Heart right ventricle (tissue), 16 donors: ENCODE data around the gene KSR2. TPM values are rescaled to one million over a fixed set of nuclear protein-coding genes. Genes with fewer than 3 reads are reported as not detected.

ENCODE experiments used
- ATAC-seq, 8 donors: fragments of 200-7000 bp; cut with Tn5 transposase; one replicate each; pipeline ENCODE4 v1.9.1; 2020; ENCODE audit warnings: mild to moderate bottlenecking in 8 of 8, moderate library complexity in 8 of 8, moderate number of reproducible peaks in 1 of 8
- DNase-seq, 2 donors: peaks; one replicate each; pipeline ENCODE4 v3.0.0-alpha.2; 2020
- H3K27ac ChIP-seq, 10 donors: fragments of 200-600 bp; sonication (generic) in 2 of 10; one replicate each; pipeline versions ENCODE4 v1.5.0 to v1.8.0; 2020 to 2022; ENCODE audit warnings: mild to moderate bottlenecking in 3 of 10
- H3K27me3 ChIP-seq, 7 donors: fragments of 200-600 bp; one replicate each; pipeline ENCODE4 v1.8.0; 2021 to 2022; ENCODE audit warnings: mild to moderate bottlenecking in 2 of 7
- H3K36me3 ChIP-seq, 9 donors: fragments of 200-600 bp; sonication (generic) in 1 of 9; one replicate each; pipeline versions ENCODE4 v1.5.0 to v1.8.0; 2020 to 2022; ENCODE audit warnings: mild to moderate bottlenecking in 2 of 9
- H3K4me1 ChIP-seq, 9 donors: fragments of 200-600 bp; sonication (generic) in 1 of 9; one replicate each; pipeline versions ENCODE4 v1.5.0 to v1.8.0; 2020 to 2022; ENCODE audit warnings: mild to moderate bottlenecking in 4 of 9
- H3K4me3 ChIP-seq, 10 donors: fragments of 200-600 bp; sonication (generic) in 2 of 10; one replicate each; pipeline versions ENCODE4 v1.5.0 to v1.8.0; 2020 to 2022; ENCODE audit warnings: mild to moderate bottlenecking in 7 of 10, moderate library complexity in 2 of 10
- H3K9me3 ChIP-seq, 11 donors: fragments of 200-600 bp in 10 of 11; sonication (generic) in 2 of 11; one replicate each; pipeline versions ENCODE4 v1.5.0 to v1.8.0; 2013 to 2022; ENCODE audit warnings: mild to moderate bottlenecking in 2 of 11, control low read depth in 1 of 11, moderate library complexity in 1 of 11
- CTCF ChIP-seq, 9 donors: fragments of 200-600 bp; sonication (generic) in 2 of 9; IDR thresholded peaks; one replicate each; pipeline versions ENCODE4 v1.5.0 to v1.8.0; 2021 to 2022; ENCODE audit warnings: antibody characterized with exemption in 9 of 9, mild to moderate bottlenecking in 5 of 9, moderate library complexity in 1 of 9
- WGBS, 2 donors: extraction: QIAGEN DNeasy Blood & Tissue Kit; methylation state at CpG; one replicate each; pipeline ENCODE4 v1.1.7; 2013; ENCODE audit warnings: inconsistent platforms in 1 of 2; 5-methylcytosine and 5-hydroxymethylcytosine counted together
- intact Hi-C, 10 donors: fragments of 100-400 bp; cut with DNase I; formaldehyde crosslinking; loops; one replicate each; pipeline versions ENCODE4 v1.11.1 to v1.14.2; 2022
- polyA plus RNA-seq, 2 donors: library from polyadenylated mRNA; stranded (reverse); fragments of 200-250 nt; gene quantifications; one replicate each; pipeline ENCODE4 v1.2.3, GENCODE V29; 2013
- total RNA-seq, 10 donors: library from RNA; stranded (reverse); fragmentation: NEBNext Ultra II Directional in 3 of 10; extraction: Animal tissue kit (Norgen Biotek cat#: 25700) in 3 of 10; gene quantifications; one replicate each; pipeline versions ENCODE4 v1.2.1 to v1.2.4, GENCODE V29; 2021 to 2023
- donor health status: Arrhythmogenic right ventricular cardiomyopathy.
- donor health status: ischemic (EF 13 %, LVEDD 7.1; RV severe dilation, severe dysfunction).
- donor health status: healthy with polysubstance abuse.
- donor health status: DM: no; HTN: yes; CAD: no.
- donor health status: DM: no; HTN: no; CAD: no.
- donor health status: ischemic (EF 25% LVEDD 6.9; RV normal size, moderate dysfunction).
- donor health status: ischemic (EF 25% LVEDD 5.7; RV mildly dilated, moderate dysfunction).
- donor health status: healthy.
- donor health status: DM: yes; HTN: yes; CAD: no.
- donor health status: Ischemic cardiomyopathy.
- donor health status: ischemic (EF 35%, LVEDD 5.7; RV mildly dilated, moderate dysfunction).
- donor health status: nonischemic (EF 11% LVEDD 7.7; RV severe dilation, severe dysfunction).
- donor health status: DM: yes; HTN: yes; CAD: no.
- donor health status: PGD.
- donor health status: ischemic (EF 29% LVEDD 5.4; RV normal size, mild dysfunction).
- donor health status: nonischemic (EF 23%, LVEDD 6.1; RV moderate dilation, normal function).

KSR2 gene
- total and polyA plus RNA-seq, 12 donors = 0.02 TPM; not detected in 9

GRCh38 chr12:117622741-117623140 is 346.0 kb downstream of the KSR2 start:
- H3K27ac ChIP-seq = no peak overlapping the region
- peaks cover 0 to under 1% (median 0%) of the 10 kb centered on the region in 11 donors for H3K9me3 ChIP-seq
- DNase-seq (no peak), ATAC-seq (no peak)
- WGBS, 2 donors = 90 to 93% methylated on average over 1 of the region's 1 CpG
- peaks cover 0 to 9% (median 0%) of the 10 kb centered on the region in 7 donors for H3K27me3 ChIP-seq
- intact Hi-C loops = no loop called here
- H3K36me3 ChIP-seq = no peaks in the 10 kb centered on the region
- TF ChIP-seq CTCF (IDR thresholded peaks at IDR 0.05) = no peak
- H3K4me3 ChIP-seq = no peak overlapping the region
- H3K4me1 ChIP-seq = no peaks in the 10 kb centered on the region

- Histone ChIP-seq H3K4me1 (no peaks in the 10 kb centered on the region), H3K36me3 (no peaks in the 10 kb centered on the region), H3K27me3 (peaks cover 0 to 9% (median 0%) of the 10 kb centered on the region in 7 donors), H3K4me3 (no peak overlapping the region), H3K9me3 (peaks cover 0 to 7% (median 0%) of the 10 kb centered on the region in 11 donors), H3K27ac (no peak overlapping the region)
- no peak for DNase-seq
- intact Hi-C loops = no loop called here
- TF ChIP-seq CTCF (IDR thresholded peaks at IDR 0.05) = no peak
- no peak for ATAC-seq
Observed at GRCh38 chr12:117622087-117622486, 346.7 kb downstream of the KSR2 start.

DNA sequence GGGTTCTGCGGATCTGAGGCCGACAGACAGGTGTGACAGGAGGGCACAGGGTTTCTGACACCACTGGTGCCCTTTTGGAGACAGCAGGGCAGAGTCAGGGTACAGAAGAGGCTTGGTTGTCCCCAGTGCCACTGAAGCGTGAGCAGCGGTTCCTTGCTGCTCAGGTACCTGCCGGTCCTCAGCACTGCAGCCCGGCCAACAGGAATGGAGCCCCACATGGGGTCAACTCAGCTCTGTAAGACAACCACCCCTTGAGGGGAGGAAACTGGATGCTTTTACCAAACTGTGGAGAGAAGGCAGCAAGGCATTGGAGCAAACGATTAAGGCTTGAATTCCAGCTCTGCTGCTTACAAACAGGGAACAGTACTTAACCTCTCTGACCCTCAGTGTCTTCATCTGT is 361.0 kb downstream of the KSR2 start:
- Histone ChIP-seq H3K4me3 (no peak overlapping the region), H3K4me1 (no peaks in the 10 kb centered on the region), H3K27me3 (peaks cover 0 to 32% (median 0%) of the 10 kb centered on the region in 7 donors), H3K36me3 (no peaks in the 10 kb centered on the region), H3K9me3 (peaks cover 0 to 5% (median 0%) of the 10 kb centered on the region in 11 donors), H3K27ac (no peak overlapping the region)
- intact Hi-C loops = no loop called here
- WGBS, 2 donors = 63 to 71% methylated on average over 7 of the region's 7 CpGs
- DNase-seq (no peak), ATAC-seq (no peak)
- no peak for TF ChIP-seq CTCF (IDR thresholded peaks at IDR 0.05)

DNA sequence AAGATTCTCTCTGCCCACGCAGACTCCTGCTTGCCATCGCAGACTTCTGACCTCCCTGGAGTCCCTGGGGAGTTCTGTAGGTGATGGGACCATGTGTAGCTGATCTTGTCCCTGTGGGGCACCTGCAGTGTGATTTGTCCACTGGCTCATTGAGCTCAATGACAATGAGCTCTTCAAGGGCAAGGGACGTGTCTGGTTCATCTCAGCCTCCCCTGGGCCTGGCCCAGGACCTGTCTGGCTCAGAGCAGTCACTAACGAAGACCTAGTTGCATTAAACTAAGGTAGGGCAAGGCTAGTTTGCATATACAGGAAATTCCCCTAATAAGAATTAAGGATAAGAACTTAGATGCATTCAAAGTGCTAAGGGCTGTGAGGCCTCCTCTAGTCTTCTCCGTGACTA is 361.8 kb downstream of the KSR2 start:
- Histone ChIP-seq H3K27me3 (peaks cover 0 to 32% (median 0%) of the 10 kb centered on the region in 7 donors), H3K4me1 (no peaks in the 10 kb centered on the region), H3K4me3 (no peak overlapping the region), H3K9me3 (peaks cover 0 to 5% (median 0%) of the 10 kb centered on the region in 11 donors), H3K27ac (no peak overlapping the region), H3K36me3 (no peaks in the 10 kb centered on the region)
- ATAC-seq (peak in 1 of 8 donors; percentile 60), DNase-seq (no peak)
- WGBS, 2 donors = 53 to 58% methylated on average over 5 of the region's 5 CpGs
- TF ChIP-seq CTCF (IDR thresholded peaks at IDR 0.05) = no peak
- intact Hi-C loops = no loop called here
